ENCODE results near the gene MOG.

- TF ChIP-seq CTCF (conservative IDR thresholded peaks at IDR 0.05; ENCODE audit: low read length) (no peak), EZH2phosphoT487 (IDR thresholded peaks at IDR 0.05; ENCODE audit: borderline replicate concordance, low read depth, low read length) (no peak)
These were observed 46.4 kb upstream of the MOG start for GRCh38 chr6:29610540-29610939.

Data from OCI-LY7 (cell line).